B cell (primary cell): ENCODE data around the gene CD99L2. TPM values are rescaled to one million over a fixed set of nuclear protein-coding genes. Genes with fewer than 3 reads are reported as not detected.

ENCODE experiments used
- ATAC-seq: fragments of 200-7000 bp; cut with Tn5 transposase; one replicate; pipeline ENCODE4 v1.10.0; 2021; ENCODE audit warnings: low read depth, mild to moderate bottlenecking, moderate number of reproducible peaks, moderate library complexity
- CTCF ChIA-PET: fragments of 350-600 bp; sonication (Branson Sonifier 250); formaldehyde crosslinking; loops from one replicate; lab custom pipeline; 2021; ENCODE audit warnings: antibody characterized with exemption, inconsistent platforms; lab: Charles Lee
- POLR2A ChIA-PET: fragments of 350-600 bp; sonication (Branson Sonifier 250); formaldehyde crosslinking; loops from one replicate; lab custom pipeline; 2021; ENCODE audit warnings: antibody characterized with exemption; lab: Charles Lee
- DNase-seq: peaks from one replicate; pipeline ENCODE4 v3.0.0; 2013
- H2AFZ ChIP-seq: 2 replicates; pipeline ENCODE4 v1.6.1; 2012; ENCODE audit warnings: mild to moderate bottlenecking, low read depth, low read length; ENCODE audit not compliant: insufficient read depth, poor library complexity, severe bottlenecking
- H3K27ac ChIP-seq, 2 donors: 1 replicate in 1 of 2; 2 replicates in 1 of 2; pipeline ENCODE4 v1.5.1; 2012 to 2013; ENCODE audit warnings: low read length in 2 of 2, mild to moderate bottlenecking in 2 of 2, moderate library complexity in 1 of 2
- H3K27me3 ChIP-seq, 4 experiments: fragments of 200-600 bp in 1 of 4; sonication (generic) in 1 of 4; replicated peaks in 1 of 4; 1 replicate in 2 of 4; 2 replicates in 2 of 4; pipeline versions ENCODE4 v1.6.1 to v1.7.0; 2013 to 2016; ENCODE audit warnings: low read length in 3 of 4, mild to moderate bottlenecking in 2 of 4, mixed read lengths in 1 of 4, moderate library complexity in 1 of 4; ENCODE audit not compliant: insufficient read depth in 4 of 4, control insufficient read depth in 3 of 4; ENCODE audit errors: control extremely low read depth in 1 of 4
- H3K36me3 ChIP-seq, 2 experiments: replicated peaks in 1 of 2; 1 replicate in 1 of 2; 2 replicates in 1 of 2; pipeline versions ENCODE4 v1.6.1 to v1.7.1; 2013; ENCODE audit warnings: low read length in 1 of 2; ENCODE audit not compliant: insufficient read depth in 2 of 2, control insufficient read depth in 1 of 2; ENCODE audit errors: control extremely low read depth in 1 of 2, extremely low read depth in 1 of 2
- H3K4me1 ChIP-seq, 2 donors: fragments of 200-600 bp in 1 of 2; sonication (generic) in 1 of 2; 1 replicate in 1 of 2; 2 replicates in 1 of 2; pipeline versions ENCODE4 v1.5.1 to v1.6.1; 2013 to 2017; ENCODE audit warnings: low read length in 2 of 2; ENCODE audit not compliant: control insufficient read depth in 2 of 2, insufficient read depth in 2 of 2
- H3K4me2 ChIP-seq: replicated peaks from 2 replicates; pipeline ENCODE3; 2012; ENCODE audit warnings: mild to moderate bottlenecking, low read depth, low read length; ENCODE audit not compliant: poor library complexity, severe bottlenecking
- H3K4me3 ChIP-seq, 5 experiments: fragments of 200-600 bp in 1 of 5; sonication (generic) in 1 of 5; 1 replicate in 3 of 5; 2 replicates in 2 of 5; pipeline versions ENCODE4 v1.5.1 to v1.7.0; 2011 to 2016; ENCODE audit warnings: low read length in 4 of 5, mild to moderate bottlenecking in 4 of 5, low read depth in 2 of 5, control low read depth in 1 of 5, moderate library complexity in 1 of 5; ENCODE audit not compliant: insufficient read depth in 1 of 5; ENCODE audit errors: control extremely low read depth in 1 of 5, extremely low read depth in 1 of 5
- H3K79me2 ChIP-seq: fragments of 200-600 bp; sonication (generic); one replicate; pipeline ENCODE4 v1.6.0; 2016; ENCODE audit warnings: low read length; ENCODE audit not compliant: control insufficient read depth, insufficient read depth
- H3K9ac ChIP-seq: fragments of 200-600 bp; sonication (generic); 2 replicates; pipeline ENCODE4 v1.6.1; 2017; ENCODE audit warnings: mild to moderate bottlenecking, low read length, moderate library complexity
- H3K9me3 ChIP-seq, 3 donors: one replicate each; pipeline versions ENCODE4 v1.6.1 to v1.7.1; 2013; ENCODE audit warnings: low read length in 2 of 3; ENCODE audit not compliant: control insufficient read depth in 2 of 3, insufficient read depth in 1 of 3; ENCODE audit errors: control extremely low read depth in 1 of 3
- H4K20me1 ChIP-seq: 2 replicates; pipeline ENCODE4 v1.6.0; 2012; ENCODE audit warnings: mild to moderate bottlenecking, low read length; ENCODE audit not compliant: insufficient read depth, control insufficient read depth, poor library complexity, severe bottlenecking
- H3K27ac Mint-ChIP-seq: one replicate; pipeline ENCODE4 v1.8.0; 2021; ENCODE audit warnings: mixed read lengths
- H3K27me3 Mint-ChIP-seq: one replicate; pipeline ENCODE4 v1.8.0; 2021; ENCODE audit warnings: mixed read lengths
- H3K4me1 Mint-ChIP-seq: one replicate; pipeline ENCODE4 v1.8.0; 2021; ENCODE audit warnings: mixed read lengths
- H3K4me3 Mint-ChIP-seq: one replicate; pipeline ENCODE4 v1.8.0; 2021; ENCODE audit warnings: mixed read lengths
- H3K9me3 Mint-ChIP-seq: one replicate; pipeline ENCODE4 v1.8.0; 2022; ENCODE audit warnings: mixed read lengths; ENCODE audit not compliant: insufficient read depth
- EZH2 ChIP-seq: IDR thresholded peaks from 2 replicates; pipeline ENCODE4 v1.6.1; 2012; ENCODE audit warnings: borderline replicate concordance, low read depth, mild to moderate bottlenecking, moderate library complexity, low read length; ENCODE audit not compliant: insufficient read depth, poor library complexity, severe bottlenecking
- WGBS: methylation state at CpG from one replicate; pipeline ENCODE4 v1.1.5; 2013; ENCODE audit warnings: missing lambda C conversion rate; ENCODE audit not compliant: insufficient coverage; 5-methylcytosine and 5-hydroxymethylcytosine counted together
- intact Hi-C: fragments of 100-400 bp; cut with micrococcal nuclease; formaldehyde crosslinking; loops from one replicate; pipeline ENCODE4 v1.10.0; 2022
- polyA plus RNA-seq: library from polyadenylated mRNA; depleted of rRNA; stranded (reverse); fragments of >200 nt; gene quantifications from 2 replicates; pipeline ENCODE4 v1.2.3, GENCODE V29; 2012
- total RNA-seq, 2 donors: library from RNA; stranded (reverse); fragments of 120-200 nt in 1 of 2; gene quantifications; 1 replicate in 1 of 2; 2 replicates in 1 of 2; pipeline versions ENCODE4 v1.2.3 to v1.2.4, GENCODE V29; 2013 to 2022
- TF ChIP-seq, protein P1 (sequence below): fragments of 200-600 bp; IDR thresholded peaks from one replicate; pipeline ENCODE4 v1.8.0; 2022; ENCODE audit warnings: antibody characterized with exemption, mild to moderate bottlenecking

CD99L2 gene
- total and polyA plus RNA-seq, 2 donors (not counting 1 experiment from before 2014, with no cell fraction given) = 8.7 to 17.8 TPM

DNA sequence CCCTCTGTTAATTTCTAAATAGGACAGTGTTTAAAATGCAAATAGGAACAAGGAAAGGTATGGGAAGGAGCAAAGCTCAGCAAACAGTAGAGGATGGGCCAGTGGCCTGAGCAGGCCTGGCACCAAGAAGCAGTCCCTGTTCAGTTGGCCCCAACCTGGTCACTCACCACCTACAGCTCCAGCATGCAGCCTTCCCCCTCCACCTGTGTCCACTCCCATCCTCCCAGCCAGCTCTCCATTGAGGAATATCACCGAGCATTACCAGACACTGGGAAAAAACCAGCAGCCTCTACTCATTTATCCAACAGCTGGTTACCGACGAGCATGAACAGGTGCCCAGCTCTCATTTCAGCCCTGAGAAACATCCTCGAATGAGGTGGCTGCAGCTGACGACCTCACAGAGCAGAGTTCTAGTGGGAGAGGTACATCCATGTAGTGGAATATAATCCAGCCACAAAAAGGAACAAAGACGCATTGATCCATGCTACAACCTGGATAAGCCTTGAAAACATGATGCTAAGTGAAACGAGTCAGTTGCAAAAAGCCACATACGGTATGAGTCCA lies 25.6 kb downstream of the CD99L2 start:
- H3K36me3 ChIP-seq = no peaks in the 10 kb centered on the region
- no peaks in the 10 kb centered on the region for H3K27me3 ChIP-seq
- H2AFZ ChIP-seq = no peak overlapping the region
- H3K4me2 ChIP-seq = no peak overlapping the region
- ChIA-PET POLR2A (no interaction called here), CTCF (no interaction called here)
- no peaks in the 10 kb centered on the region for H3K9me3 Mint-ChIP-seq
- no peak overlapping the region for H3K4me3 Mint-ChIP-seq
- H3K4me1 ChIP-seq = peaks cover 4 to 5% of the 10 kb centered on the region in 2 donors
- 100% methylated on average over 1 of the region's 8 CpGs for WGBS
- no peak for DNase-seq
- no peak overlapping the region for H3K9ac ChIP-seq
- H3K27ac ChIP-seq = no peak overlapping the region
- intact Hi-C loops = no loop called here
- no peaks in the 10 kb centered on the region for H3K79me2 ChIP-seq
- no peaks in the 10 kb centered on the region for H3K9me3 ChIP-seq
- TF ChIP-seq, protein P1, sequence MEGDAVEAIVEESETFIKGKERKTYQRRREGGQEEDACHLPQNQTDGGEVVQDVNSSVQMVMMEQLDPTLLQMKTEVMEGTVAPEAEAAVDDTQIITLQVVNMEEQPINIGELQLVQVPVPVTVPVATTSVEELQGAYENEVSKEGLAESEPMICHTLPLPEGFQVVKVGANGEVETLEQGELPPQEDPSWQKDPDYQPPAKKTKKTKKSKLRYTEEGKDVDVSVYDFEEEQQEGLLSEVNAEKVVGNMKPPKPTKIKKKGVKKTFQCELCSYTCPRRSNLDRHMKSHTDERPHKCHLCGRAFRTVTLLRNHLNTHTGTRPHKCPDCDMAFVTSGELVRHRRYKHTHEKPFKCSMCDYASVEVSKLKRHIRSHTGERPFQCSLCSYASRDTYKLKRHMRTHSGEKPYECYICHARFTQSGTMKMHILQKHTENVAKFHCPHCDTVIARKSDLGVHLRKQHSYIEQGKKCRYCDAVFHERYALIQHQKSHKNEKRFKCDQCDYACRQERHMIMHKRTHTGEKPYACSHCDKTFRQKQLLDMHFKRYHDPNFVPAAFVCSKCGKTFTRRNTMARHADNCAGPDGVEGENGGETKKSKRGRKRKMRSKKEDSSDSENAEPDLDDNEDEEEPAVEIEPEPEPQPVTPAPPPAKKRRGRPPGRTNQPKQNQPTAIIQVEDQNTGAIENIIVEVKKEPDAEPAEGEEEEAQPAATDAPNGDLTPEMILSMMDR = no peak
- no peaks in the 10 kb centered on the region for H4K20me1 ChIP-seq
- ATAC-seq = no peak
- no peak overlapping the region for H3K27ac Mint-ChIP-seq
- no peaks in the 10 kb centered on the region for H3K27me3 Mint-ChIP-seq
- peaks cover 42% of the 10 kb centered on the region for H3K4me1 Mint-ChIP-seq
- H3K4me3 ChIP-seq = no peak overlapping the region

DNA sequence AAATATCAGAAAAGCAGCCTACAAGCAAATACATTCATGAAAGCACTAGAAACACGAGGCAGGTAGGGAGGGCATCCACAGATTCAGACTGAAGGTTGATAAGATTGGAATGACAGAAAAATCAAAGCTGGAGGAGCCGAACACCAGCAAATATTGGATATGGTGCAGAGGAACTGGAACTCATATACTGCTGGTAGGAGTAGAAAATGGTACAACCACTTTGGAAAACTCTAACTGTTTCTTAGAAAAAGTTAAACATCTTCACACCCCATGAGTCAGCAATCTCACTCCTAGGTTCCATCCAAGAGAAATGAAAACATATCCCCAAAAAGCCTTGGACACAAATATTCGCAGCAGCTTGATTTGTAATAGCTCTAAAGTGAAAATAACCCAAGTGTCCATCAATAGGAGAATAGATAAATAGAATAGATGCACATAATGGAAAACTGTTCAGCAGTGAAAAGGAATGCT lies 27.1 kb downstream of the CD99L2 start:
- no peaks in the 10 kb centered on the region for H3K9me3 Mint-ChIP-seq
- no peak for ATAC-seq
- DNase-seq = no peak
- TF ChIP-seq, protein P1 = no peak
- TF ChIP-seq EZH2 = no peak
- WGBS = no CpG with 5 or more reads among the region's 3 CpGs
- Histone ChIP-seq H3K27me3 (no peaks in the 10 kb centered on the region), H3K79me2 (no peaks in the 10 kb centered on the region), H2AFZ (no peak overlapping the region), H3K9ac (no peak overlapping the region), H3K36me3 (no peaks in the 10 kb centered on the region), H3K4me3 (no peak overlapping the region), H3K4me1 (peaks cover 4 to 5% of the 10 kb centered on the region in 2 donors), H3K27ac (no peak overlapping the region), H4K20me1 (no peaks in the 10 kb centered on the region), H3K9me3 (no peaks in the 10 kb centered on the region), H3K4me2 (no peak overlapping the region)
- H3K27ac Mint-ChIP-seq = no peak overlapping the region
- H3K27me3 Mint-ChIP-seq = no peaks in the 10 kb centered on the region
- POLR2A ChIA-PET = no interaction called here
- intact Hi-C loops = no loop called here
- peaks cover 42% of the 10 kb centered on the region for H3K4me1 Mint-ChIP-seq
- no peak overlapping the region for H3K4me3 Mint-ChIP-seq
- CTCF ChIA-PET = no interaction called here
